Neutrophil (primary cell): ENCODE results near the gene COLEC12.

Experiments used
- H3K27ac ChIP-seq: fragments of 200-600 bp; sonication (generic); 2 replicates; pipeline ENCODE4 v1.5.1; 2016; ENCODE audit warnings: mild to moderate bottlenecking, moderate library complexity
- H3K27me3 ChIP-seq: fragments of 200-600 bp; sonication (generic); 2 replicates; pipeline ENCODE4 v1.6.0; 2016; ENCODE audit warnings: mild to moderate bottlenecking
- H3K36me3 ChIP-seq: fragments of 200-600 bp; sonication (generic); 2 replicates; pipeline ENCODE4 v1.5.1; 2017
- H3K4me1 ChIP-seq, 2 experiments: fragments of 200-600 bp in 1 of 2; sonication (generic) in 1 of 2; 1 replicate in 1 of 2; 2 replicates in 1 of 2; pipeline versions ENCODE4 v1.5.1 to v1.6.1; 2013 to 2016; ENCODE audit warnings: low read depth in 1 of 2, low read length in 1 of 2, mild to moderate bottlenecking in 1 of 2, moderate library complexity in 1 of 2; ENCODE audit not compliant: control insufficient read depth in 1 of 2, insufficient read depth in 1 of 2
- H3K4me3 ChIP-seq, 2 experiments: fragments of 200-600 bp in 1 of 2; sonication (generic) in 1 of 2; 1 replicate in 1 of 2; 2 replicates in 1 of 2; pipeline ENCODE4 v1.5.1; 2013 to 2016; ENCODE audit warnings: low read depth in 1 of 2, low read length in 1 of 2, mild to moderate bottlenecking in 1 of 2, moderate library complexity in 1 of 2
- H3K9me3 ChIP-seq: fragments of 200-600 bp; sonication (generic); 2 replicates; pipeline ENCODE4 v1.5.1; 2016
- CTCF ChIP-seq: fragments of 200-600 bp; sonication (generic); IDR thresholded peaks from 2 replicates; pipeline ENCODE4 v1.5.1; 2016; ENCODE audit warnings: antibody characterized with exemption

The COLEC12 gene

GRCh38 chr18:463403-463802 is 37.1 kb downstream of the COLEC12 start:
- H3K9me3 ChIP-seq: no peaks in the 10 kb centered on the region
- no peaks in the 10 kb centered on the region for H3K36me3 ChIP-seq
- H3K4me1 ChIP-seq: peaks cover 25 to 29% of the 10 kb centered on the region in 2 experiments
- peak overlapping the region; percentile 77 for H3K27ac ChIP-seq
- no peak for TF ChIP-seq CTCF
- no peaks in the 10 kb centered on the region for H3K27me3 ChIP-seq
- H3K4me3 ChIP-seq: peak overlapping the region in 1 of 2 experiments; percentile 42

- H3K4me3 ChIP-seq: no peak overlapping the region
- no peaks in the 10 kb centered on the region for H3K36me3 ChIP-seq
- peaks cover 34 to 39% of the 10 kb centered on the region in 2 experiments for H3K4me1 ChIP-seq
- H3K27me3 ChIP-seq: no peaks in the 10 kb centered on the region
- no peaks in the 10 kb centered on the region for H3K9me3 ChIP-seq
- no peak for TF ChIP-seq CTCF
- H3K27ac ChIP-seq: no peak overlapping the region
Measured at GRCh38 chr18:461762-462161, 38.7 kb downstream of the COLEC12 start.

- H3K27ac ChIP-seq: no peak overlapping the region
- no peaks in the 10 kb centered on the region for H3K36me3 ChIP-seq
- TF ChIP-seq CTCF: no peak
- H3K9me3 ChIP-seq: no peaks in the 10 kb centered on the region
- H3K27me3 ChIP-seq: no peaks in the 10 kb centered on the region
- H3K4me1 ChIP-seq: peaks cover 36 to 43% of the 10 kb centered on the region in 2 experiments
- no peak overlapping the region for H3K4me3 ChIP-seq
Measured at GRCh38 chr18:460791-461190, 39.7 kb downstream of the COLEC12 start.

- no peaks in the 10 kb centered on the region for H3K27me3 ChIP-seq
- H3K4me1 ChIP-seq: peaks cover 32 to 38% of the 10 kb centered on the region in 2 experiments
- H3K9me3 ChIP-seq: no peaks in the 10 kb centered on the region
- no peak overlapping the region for H3K27ac ChIP-seq
- no peaks in the 10 kb centered on the region for H3K36me3 ChIP-seq
- H3K4me3 ChIP-seq: no peak overlapping the region
- TF ChIP-seq CTCF: no peak
Measured at GRCh38 chr18:459814-460593, 40.5 kb downstream of the COLEC12 start.

GRCh38 chr18:457521-458412 is 42.7 kb downstream of the COLEC12 start:
- H3K27ac ChIP-seq: no peak overlapping the region
- no peaks in the 10 kb centered on the region for H3K27me3 ChIP-seq
- H3K36me3 ChIP-seq: no peaks in the 10 kb centered on the region
- H3K4me1 ChIP-seq: peaks cover 11 to 18% of the 10 kb centered on the region in 2 experiments
- no peak overlapping the region for H3K4me3 ChIP-seq
- H3K9me3 ChIP-seq: no peaks in the 10 kb centered on the region
- TF ChIP-seq CTCF: no peak
